Gastroesophageal sphincter (tissue), 3 donors: Measurements from ENCODE around the gene MYBPH.

Experiments used
- CTCF ChIP-seq, 4 experiments: fragments of 200-600 bp in 2 of 4; fragments of 450-650 bp in 2 of 4; sonication (generic) in 1 of 4; IDR thresholded peaks; one replicate each; pipeline ENCODE4 v1.5.1; 2017 to 2019; ENCODE audit warnings: antibody characterized with exemption in 4 of 4, mild to moderate bottlenecking in 2 of 4, moderate library complexity in 2 of 4
- EP300 ChIP-seq: sonication (generic); formaldehyde crosslinking; IDR thresholded peaks from one replicate; pipeline ENCODE4 v1.6.1; 2017; ENCODE audit warnings: antibody characterized with exemption, mild to moderate bottlenecking
- POLR2A ChIP-seq, 2 donors: fragments of 450-650 bp; IDR thresholded peaks; one replicate each; pipeline ENCODE4 v1.6.1; 2017; ENCODE audit warnings: antibody characterized with exemption in 2 of 2, mild to moderate bottlenecking in 2 of 2, moderate library complexity in 1 of 2
- POLR2AphosphoS5 ChIP-seq: sonication (generic); formaldehyde crosslinking; IDR thresholded peaks from one replicate; pipeline ENCODE4 v1.6.1; 2017; ENCODE audit warnings: antibody characterized with exemption

- TF ChIP-seq POLR2A (IDR thresholded peaks at IDR 0.05) (no peak), CTCF (IDR thresholded peaks at IDR 0.05) (no peak), POLR2AphosphoS5 (no peak), EP300 (no peak)
These were observed 208 bp upstream of the MYBPH start for GRCh38 chr1:203175827-203176241.
